Upper lobe of right lung (tissue), 1 donor: ENCODE measurements around the gene MRPL23. TPM values are rescaled to one million over a fixed set of nuclear protein-coding genes. Genes with fewer than 3 reads are reported as not detected.

Source experiments
- ATAC-seq: fragments of 200-7000 bp; cut with Tn5 transposase; one replicate; pipeline ENCODE4 v1.9.1; 2020; ENCODE audit warnings: mild to moderate bottlenecking, moderate library complexity
- DNase-seq: peaks from one replicate; pipeline ENCODE4 v3.0.0-alpha.2; 2020
- H3K27ac ChIP-seq: fragments of 200-600 bp; one replicate; pipeline ENCODE4 v1.8.0; 2022
- H3K27me3 ChIP-seq: fragments of 200-600 bp; one replicate; pipeline ENCODE4 v1.8.0; 2022; ENCODE audit warnings: mild to moderate bottlenecking
- H3K36me3 ChIP-seq: fragments of 200-600 bp; one replicate; pipeline ENCODE4 v1.8.0; 2022
- H3K4me1 ChIP-seq: fragments of 200-600 bp; one replicate; pipeline ENCODE4 v1.8.0; 2022
- H3K4me3 ChIP-seq: fragments of 200-600 bp; one replicate; pipeline ENCODE4 v1.8.0; 2022; ENCODE audit warnings: mild to moderate bottlenecking
- H3K9me3 ChIP-seq: fragments of 200-600 bp; one replicate; pipeline ENCODE4 v1.8.0; 2022
- intact Hi-C: fragments of 100-400 bp; cut with DNase I; formaldehyde crosslinking; loops from one replicate; pipeline ENCODE4 v1.11.0; 2022
- total RNA-seq: library from RNA; stranded (reverse); fragmentation: NEBNext Ultra II Directional; extraction: Animal tissue kit (Norgen Biotek cat#: 25700); gene quantifications from one replicate; pipeline ENCODE4 v1.2.1, GENCODE V29; 2021
- TF ChIP-seq, protein P1 (sequence below): fragments of 200-600 bp; IDR thresholded peaks from one replicate; pipeline ENCODE4 v1.8.0; 2022; ENCODE audit warnings: antibody characterized with exemption
- donor health status: DM: no; HTN: yes; CAD: no; lungs with severe emphysema.

Gene MRPL23
- total RNA-seq, 1 donor from 2014 or later: 58.6 TPM

GRCh38 chr11:1978720-1979473 is 31.8 kb downstream of the MRPL23 start:
- peak; percentile 23 for DNase-seq
- Histone ChIP-seq H3K4me3 (no peak overlapping the region), H3K4me1 (no peaks in the 10 kb centered on the region), H3K27me3 (no peaks in the 10 kb centered on the region), H3K36me3 (no peaks in the 10 kb centered on the region), H3K27ac (no peak overlapping the region), H3K9me3 (no peaks in the 10 kb centered on the region)
- ATAC-seq: no peak
- intact Hi-C loops: no loop called here
- TF ChIP-seq, protein P1, sequence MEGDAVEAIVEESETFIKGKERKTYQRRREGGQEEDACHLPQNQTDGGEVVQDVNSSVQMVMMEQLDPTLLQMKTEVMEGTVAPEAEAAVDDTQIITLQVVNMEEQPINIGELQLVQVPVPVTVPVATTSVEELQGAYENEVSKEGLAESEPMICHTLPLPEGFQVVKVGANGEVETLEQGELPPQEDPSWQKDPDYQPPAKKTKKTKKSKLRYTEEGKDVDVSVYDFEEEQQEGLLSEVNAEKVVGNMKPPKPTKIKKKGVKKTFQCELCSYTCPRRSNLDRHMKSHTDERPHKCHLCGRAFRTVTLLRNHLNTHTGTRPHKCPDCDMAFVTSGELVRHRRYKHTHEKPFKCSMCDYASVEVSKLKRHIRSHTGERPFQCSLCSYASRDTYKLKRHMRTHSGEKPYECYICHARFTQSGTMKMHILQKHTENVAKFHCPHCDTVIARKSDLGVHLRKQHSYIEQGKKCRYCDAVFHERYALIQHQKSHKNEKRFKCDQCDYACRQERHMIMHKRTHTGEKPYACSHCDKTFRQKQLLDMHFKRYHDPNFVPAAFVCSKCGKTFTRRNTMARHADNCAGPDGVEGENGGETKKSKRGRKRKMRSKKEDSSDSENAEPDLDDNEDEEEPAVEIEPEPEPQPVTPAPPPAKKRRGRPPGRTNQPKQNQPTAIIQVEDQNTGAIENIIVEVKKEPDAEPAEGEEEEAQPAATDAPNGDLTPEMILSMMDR: no peak

GRCh38 chr11:1979607-1980006 is 32.5 kb downstream of the MRPL23 start:
- Histone ChIP-seq H3K27ac (no peak overlapping the region), H3K27me3 (no peaks in the 10 kb centered on the region), H3K4me1 (no peaks in the 10 kb centered on the region), H3K4me3 (no peak overlapping the region), H3K9me3 (no peaks in the 10 kb centered on the region), H3K36me3 (no peaks in the 10 kb centered on the region)
- intact Hi-C loops: no loop called here
- TF ChIP-seq, protein P1: no peak
- DNase-seq (no peak), ATAC-seq (no peak)

DNA sequence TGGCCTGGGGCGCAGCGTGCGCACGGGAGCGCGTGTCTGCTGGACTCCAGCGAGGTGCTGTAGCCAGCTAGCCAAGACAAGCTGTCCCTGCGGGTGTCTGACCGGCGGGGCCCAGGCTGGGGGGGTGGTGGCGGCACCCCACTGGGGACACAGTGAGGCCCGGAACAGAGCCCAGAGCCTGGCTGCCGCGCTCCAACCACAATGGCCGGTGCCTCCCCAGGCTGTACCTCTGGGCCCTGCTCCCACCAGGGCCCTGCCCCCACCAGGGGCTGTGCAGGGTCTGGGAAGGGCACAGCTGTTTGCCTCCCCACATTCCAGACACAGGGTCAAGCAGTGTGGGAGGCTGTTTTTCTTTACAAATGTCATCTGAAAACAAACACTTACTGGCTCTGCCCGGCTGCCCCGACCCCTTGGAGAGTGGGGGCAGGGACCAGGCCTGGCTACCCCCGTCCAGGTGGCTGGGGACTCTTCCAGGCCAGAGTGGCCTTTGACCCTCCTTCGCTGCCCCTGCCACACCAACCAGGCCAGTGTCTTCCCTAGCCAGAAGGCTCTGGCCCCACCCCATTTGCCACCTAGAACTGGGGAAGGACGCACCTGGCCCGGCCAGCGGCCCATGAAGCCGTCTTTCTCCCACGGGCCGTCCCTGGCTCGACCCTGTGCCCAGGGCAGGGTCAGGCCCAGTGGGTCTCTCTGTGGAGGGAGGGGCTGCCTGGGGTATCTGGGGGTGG is 35.9 kb downstream of the MRPL23 start:
- TF ChIP-seq, protein P1: no peak
- intact Hi-C loops: no loop called here
- Histone ChIP-seq H3K27ac (no peak overlapping the region), H3K36me3 (no peaks in the 10 kb centered on the region), H3K4me3 (no peak overlapping the region), H3K27me3 (no peaks in the 10 kb centered on the region), H3K9me3 (no peaks in the 10 kb centered on the region), H3K4me1 (no peaks in the 10 kb centered on the region)
- DNase-seq (no peak), ATAC-seq (no peak)

GRCh38 chr11:1983601-1983961 is 36.4 kb downstream of the MRPL23 start:
- Histone ChIP-seq H3K4me1 (no peaks in the 10 kb centered on the region), H3K4me3 (no peak overlapping the region), H3K27ac (no peak overlapping the region), H3K27me3 (no peaks in the 10 kb centered on the region), H3K9me3 (no peaks in the 10 kb centered on the region), H3K36me3 (no peaks in the 10 kb centered on the region)
- intact Hi-C loops: no loop called here
- TF ChIP-seq, protein P1: no peak
- DNase-seq (no peak), ATAC-seq (no peak)

DNA sequence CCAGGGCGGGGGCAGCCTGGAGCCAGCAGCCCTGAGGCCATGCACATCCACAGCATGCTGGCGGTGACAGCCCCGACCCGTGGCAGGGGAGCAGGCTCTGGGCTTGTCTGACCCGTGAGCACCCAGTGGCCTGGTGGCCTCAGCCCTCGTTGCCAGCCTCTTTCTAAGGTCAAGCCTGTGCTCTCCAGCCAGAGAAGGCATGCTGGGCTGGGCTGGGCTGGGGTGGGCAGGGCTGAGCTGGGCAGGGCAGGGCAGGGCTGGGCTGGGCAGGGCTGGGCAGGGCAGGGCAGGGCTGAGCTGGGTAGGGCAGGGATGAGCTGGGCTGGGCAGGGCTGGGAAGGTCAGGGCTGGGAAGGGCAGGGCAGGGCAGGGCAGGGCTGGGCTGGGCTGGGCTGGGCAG is 39.9 kb downstream of the MRPL23 start:
- Histone ChIP-seq H3K36me3 (no peaks in the 10 kb centered on the region), H3K4me1 (no peaks in the 10 kb centered on the region), H3K9me3 (no peaks in the 10 kb centered on the region), H3K27ac (no peak overlapping the region), H3K27me3 (no peaks in the 10 kb centered on the region), H3K4me3 (no peak overlapping the region)
- TF ChIP-seq, protein P1: no peak
- peak; percentile 12 for ATAC-seq
- DNase-seq: no peak
- intact Hi-C loops: no loop called here
